NCI-H510A treated with DMSO at 0.1 percent for 48 hours (cell line): ENCODE results near the gene HOMER2.
A peak's percentile ranks its signal among the peaks of the same experiment; 100 is the strongest.

Experiments used
- DNase-seq: peaks from one replicate; lab custom pipeline; 2025; lab: John Stamatoyannopoulos, UW

Gene HOMER2

DNA sequence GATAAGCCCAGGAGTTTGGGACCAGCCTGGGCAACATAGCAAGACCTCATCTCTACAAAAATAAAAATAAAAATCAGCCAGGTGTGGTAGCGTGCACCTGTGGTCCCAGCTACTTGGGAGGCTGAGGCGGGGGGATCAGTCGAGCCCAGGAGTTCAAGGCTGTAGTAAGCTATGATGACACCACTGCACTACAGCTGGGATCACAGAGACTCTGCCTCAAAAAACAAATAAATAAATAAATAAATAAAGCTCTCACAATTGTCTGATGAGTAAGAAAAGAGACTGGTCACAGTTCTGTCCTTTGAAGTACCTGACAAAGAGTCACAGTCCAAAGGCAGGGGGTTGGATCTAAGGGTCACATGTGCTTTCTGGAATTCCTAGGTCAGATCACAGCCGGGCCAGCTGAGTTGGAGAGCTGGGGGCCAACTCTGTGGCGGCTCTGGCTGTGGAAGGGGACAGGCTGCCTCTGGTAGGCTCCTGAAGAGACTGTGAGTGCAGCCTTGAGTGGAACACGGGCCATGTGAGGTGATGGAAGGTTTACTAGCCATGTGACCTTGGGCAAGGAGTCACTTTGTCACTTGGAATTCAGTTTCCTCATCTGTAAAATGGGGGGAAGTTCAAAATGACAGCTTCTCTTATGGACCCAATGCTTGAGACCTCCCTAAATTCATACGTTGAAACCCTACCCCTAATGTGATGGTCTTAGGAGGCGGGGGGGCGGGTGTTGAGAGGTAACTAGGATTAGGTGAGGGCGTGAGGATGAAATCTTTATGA lies 95.9 kb downstream of the HOMER2 start:
- no peak for DNase-seq

GRCh38 chr15:82855286-82856100 lies 97.0 kb downstream of the HOMER2 start:
- DNase-seq: no peak

DNA sequence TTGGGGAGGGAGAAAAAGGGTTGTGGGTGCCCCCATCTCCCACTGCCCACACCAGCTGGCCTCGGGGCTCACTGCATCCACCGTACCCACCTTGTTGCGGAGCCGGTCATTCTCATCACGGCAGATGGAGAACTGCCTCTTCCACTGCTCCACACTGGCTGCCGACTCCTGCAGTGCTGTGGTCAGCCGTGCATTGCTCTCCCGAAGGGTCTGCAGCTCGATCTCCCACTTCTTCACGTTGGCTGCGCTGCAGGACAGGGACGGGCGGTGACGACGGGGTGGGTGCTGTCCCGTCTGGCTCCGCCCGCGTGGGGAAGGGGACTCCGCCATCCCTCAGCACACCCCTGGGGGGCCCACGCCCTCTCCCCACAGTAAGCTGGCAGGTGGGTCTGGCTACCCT lies 98.0 kb downstream of the HOMER2 start:
- DNase-seq: no peak

DNA sequence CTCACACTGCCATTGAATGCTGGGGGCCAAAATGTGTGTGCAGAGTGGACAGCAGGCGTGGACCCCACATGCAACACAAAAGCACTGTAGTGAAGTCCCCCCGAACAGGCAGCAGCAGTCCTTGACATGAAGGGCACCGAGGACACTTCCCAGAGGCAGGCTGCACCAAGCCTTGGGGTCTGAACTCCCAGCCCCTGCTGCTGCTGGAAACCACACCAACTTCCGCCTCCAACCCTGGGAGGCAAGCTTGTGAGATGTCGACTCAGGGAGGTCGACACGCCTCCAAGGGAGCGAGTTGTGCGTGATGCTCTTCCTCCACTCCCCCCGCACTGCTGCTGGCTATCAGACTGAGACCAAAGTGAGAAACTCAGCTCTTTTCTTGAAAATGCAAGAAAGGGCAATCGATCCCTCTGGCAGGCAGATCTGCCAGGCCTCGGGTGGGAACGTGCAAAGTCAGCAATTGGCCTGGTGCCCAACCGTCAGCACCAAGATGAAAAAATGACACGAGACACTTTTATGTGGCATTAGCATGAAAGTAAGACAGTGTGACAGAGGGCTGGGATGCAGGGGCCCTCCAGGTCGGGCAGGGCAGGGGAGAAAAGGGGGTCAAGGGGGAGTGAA lies 99.5 kb downstream of the HOMER2 start:
- no peak for DNase-seq

- no peak for DNase-seq
Measured at GRCh38 chr15:82851981-82852511, 100.5 kb downstream of the HOMER2 start.

DNA sequence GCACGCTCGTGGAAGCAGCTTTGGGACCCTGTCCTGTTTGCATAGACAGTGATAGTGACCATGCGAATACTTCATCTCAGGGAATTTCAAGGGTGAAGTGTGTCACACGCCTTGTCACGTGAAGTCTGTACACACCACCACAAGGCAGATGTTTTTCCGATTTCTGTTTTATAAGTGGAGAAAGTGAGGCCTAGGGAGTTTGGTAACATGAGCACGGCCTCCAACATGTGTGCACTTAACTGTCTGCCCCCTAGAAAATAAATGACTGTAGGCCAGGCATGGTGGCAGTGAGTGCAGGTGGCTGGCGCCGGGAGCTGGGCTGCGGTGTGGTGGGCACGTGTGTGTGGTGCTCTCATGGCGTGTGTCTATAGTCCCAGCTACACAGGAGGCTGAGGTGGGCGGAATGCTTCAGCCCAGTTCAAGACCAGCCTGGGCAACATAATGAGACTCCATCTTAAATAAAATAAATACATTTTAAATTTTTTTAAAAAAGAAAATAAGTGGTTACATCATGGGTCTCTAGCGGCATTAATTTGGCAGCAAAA lies 101.1 kb downstream of the HOMER2 start:
- no peak for DNase-seq

DNA sequence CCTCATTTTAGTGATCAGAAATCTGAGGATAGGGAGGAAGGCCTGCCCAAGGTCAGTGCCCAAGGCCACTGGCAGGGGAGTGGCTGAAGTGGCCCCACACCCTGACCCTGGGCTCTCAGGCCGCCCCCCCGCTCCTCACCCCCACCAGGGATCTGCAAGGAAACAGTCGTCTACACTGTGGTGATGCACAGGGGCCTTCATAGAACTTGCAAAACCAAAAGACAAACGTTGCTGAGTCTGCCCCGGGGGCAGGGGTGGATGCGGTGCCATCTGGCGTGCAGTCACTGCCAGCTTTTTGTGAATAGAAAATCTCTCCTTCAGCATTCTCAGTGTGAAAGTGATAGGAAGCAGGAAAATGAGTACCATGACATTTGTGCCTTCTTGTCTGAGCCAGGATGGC lies 101.8 kb downstream of the HOMER2 start:
- no peak for DNase-seq

DNA sequence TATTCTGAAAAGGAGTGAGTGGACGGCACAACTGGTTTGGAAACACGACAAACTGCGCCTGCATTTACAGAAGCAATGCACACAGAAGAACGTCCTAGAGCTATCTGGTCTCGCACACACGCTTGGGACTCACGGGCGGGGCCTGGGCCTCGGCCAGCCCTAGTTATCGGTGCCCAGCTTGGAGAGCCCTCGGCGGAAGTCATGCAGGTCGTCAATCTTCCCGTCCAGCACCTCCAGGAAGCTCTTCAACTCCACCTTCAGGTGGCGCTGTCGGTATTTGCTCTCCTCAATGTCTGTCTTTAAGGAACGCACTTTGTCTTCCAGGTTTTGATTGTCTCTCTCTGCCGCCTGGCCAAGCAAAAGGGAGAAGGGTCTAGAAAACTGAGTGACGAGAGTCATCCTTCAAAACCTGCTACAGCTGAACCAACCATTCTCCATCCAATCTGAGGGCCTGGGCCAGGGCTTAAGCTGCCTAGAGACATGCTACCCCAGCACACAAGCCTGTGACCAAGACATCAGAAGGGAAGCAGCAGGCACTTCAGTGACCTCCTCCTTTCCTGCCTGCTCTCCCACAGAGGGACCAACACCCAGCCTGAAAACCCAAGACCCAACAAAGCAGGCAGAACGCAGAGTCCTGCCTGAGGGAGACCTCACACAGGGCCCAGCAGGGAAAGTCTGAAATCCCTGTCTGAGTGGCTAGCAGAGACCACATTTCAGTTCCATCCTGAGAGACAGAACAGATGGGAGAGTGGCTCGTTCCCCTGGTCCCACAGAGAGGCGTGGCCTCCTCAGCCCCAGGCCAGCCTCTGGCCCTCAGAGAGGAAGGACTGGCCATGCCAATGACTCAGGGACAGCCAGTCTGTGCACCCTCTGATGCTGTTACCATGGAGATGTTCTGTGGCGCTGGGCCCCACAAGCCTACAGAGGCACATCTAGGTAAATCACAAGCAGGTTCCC lies 102.7 kb downstream of the HOMER2 start:
- peak; percentile 40 for DNase-seq

- DNase-seq: no peak
Measured at GRCh38 chr15:82848241-82848993, 104.1 kb downstream of the HOMER2 start.

GRCh38 chr15:82847703-82848102 lies 104.8 kb downstream of the HOMER2 start:
- DNase-seq: no peak

DNA sequence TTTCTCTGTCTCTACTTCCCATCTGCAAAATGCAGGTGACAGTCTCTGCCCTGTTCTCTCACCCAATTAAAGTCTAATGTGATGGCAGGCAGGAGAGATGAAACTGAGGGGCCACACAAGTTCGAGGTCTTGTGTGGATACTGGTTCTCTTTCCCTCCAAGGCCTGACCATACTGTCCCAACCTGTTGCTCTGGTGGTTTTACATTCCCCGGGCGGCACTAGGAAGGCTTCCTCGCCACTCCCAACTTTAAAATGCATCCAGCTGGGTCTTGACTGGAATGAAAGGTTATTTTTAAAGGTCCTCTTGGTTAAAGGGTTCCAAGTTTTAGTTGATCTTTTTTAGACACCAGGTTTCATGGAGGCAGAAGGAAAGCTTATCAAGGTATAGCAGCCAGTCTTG lies 105.9 kb downstream of the HOMER2 start:
- no peak for DNase-seq

GRCh38 chr15:82845686-82846085 lies 106.8 kb downstream of the HOMER2 start:
- no peak for DNase-seq

GRCh38 chr15:82843566-82843965 lies 109.0 kb downstream of the HOMER2 start:
- DNase-seq: no peak

DNA sequence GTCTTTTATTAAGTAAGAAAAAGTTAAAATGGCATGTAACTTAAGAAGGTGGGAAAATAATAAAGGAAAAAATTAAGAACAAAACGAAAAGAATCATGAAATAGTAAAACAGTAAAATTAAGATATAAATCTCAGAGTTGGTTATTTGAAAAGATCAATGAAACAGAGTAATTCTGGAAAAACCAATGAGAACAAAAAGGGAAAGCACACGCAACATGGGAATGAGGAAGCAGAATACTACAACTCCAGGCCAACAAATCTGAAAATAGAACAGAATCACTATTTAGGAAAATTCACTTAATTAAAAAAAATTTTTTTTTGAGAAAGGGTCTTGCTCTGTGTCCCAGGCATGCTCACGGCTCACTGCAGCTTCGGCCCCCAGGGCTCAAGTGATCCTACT lies 112.4 kb downstream of the HOMER2 start:
- DNase-seq: no peak

GRCh38 chr15:82839136-82839535 lies 113.4 kb downstream of the HOMER2 start:
- no peak for DNase-seq

DNA sequence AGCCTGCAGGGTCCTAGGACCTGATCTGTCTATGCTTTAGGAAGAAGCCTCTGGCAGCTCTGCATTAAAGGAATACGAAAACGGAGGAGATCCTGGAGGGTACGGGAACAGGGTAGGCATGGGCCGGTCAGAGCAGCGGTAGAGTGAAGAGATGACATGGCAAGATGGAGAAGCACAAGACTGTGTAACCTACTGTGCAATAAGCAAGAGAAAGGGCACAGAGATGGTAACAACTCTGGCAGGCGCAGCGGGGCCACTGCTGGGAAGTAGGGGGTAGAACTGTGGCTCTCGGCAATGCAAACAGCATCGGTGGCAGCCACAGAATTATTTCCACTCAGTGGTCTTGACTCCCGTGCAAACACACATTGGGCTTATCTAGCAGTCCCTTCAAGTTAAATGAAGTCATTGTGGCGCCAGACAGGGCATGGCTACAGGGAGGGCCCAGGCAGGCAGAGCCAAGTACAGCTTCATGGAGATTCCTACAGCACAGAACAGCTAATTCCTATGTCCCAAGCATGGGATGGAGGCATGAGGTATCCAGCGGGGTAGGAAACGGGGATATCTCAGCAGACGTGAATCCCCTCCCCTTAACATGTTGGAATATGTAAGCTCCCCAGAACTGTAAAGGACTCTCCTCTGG lies 114.3 kb downstream of the HOMER2 start:
- no peak for DNase-seq

DNA sequence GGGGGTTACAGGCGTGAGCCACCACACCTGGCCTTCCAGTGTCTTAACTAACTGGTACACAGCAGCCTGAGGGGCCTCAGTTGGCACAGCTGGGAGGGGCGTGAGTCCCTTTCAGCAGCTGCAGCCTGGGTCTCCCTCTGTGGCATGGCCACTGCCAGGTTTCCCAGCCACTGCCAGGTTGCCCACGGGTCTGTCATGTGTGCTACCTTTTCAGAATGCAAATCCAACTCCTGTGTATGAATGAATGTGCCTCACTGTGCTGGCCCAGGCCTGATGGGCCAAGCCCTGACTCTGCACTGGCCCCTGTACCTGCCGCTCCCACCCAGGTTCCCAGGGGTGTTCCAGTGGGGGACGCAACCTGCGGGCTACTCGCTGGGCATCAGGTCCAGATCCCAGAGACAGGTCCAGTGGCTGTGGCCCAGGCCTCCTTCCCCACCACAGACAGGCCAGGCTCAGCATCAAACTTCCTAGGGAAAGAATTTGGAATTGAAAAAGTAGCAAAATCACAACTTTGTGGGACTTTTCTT lies 117.1 kb downstream of the HOMER2 start:
- DNase-seq: no peak

- no peak for DNase-seq
Measured at GRCh38 chr15:82833362-82833682, 119.2 kb downstream of the HOMER2 start.

- DNase-seq: no peak
Measured at GRCh38 chr15:82832601-82833361, 119.7 kb downstream of the HOMER2 start.
